Activated CD8-positive, alpha-beta memory T cell treated with anti-CD3 and anti-CD28 coated beads, Interleukin-2, amount 10 ng/mL, durations not matched to agents 7 days and 5 days (primary cell): ENCODE data around the gene FUS. TPM values are rescaled to one million over a fixed set of nuclear protein-coding genes. Genes with fewer than 3 reads are reported as not detected.

Source experiments
- ATAC-seq: fragments of 150-1000 bp; cut with Tn5 transposase; one replicate; pipeline ENCODE4 v1.10.0; 2021; ENCODE audit warnings: moderate library complexity
- CTCF ChIA-PET: fragments of 350-600 bp; sonication (Branson Sonifier 250); formaldehyde crosslinking; loops from one replicate; lab custom pipeline; 2021; ENCODE audit warnings: antibody characterized with exemption; lab: Charles Lee
- DNase-seq: peaks from one replicate; pipeline ENCODE4 v3.0.0-alpha.2; 2020
- H3K27ac Mint-ChIP-seq: one replicate; pipeline ENCODE4 v1.8.0; 2021; ENCODE audit warnings: mild to moderate bottlenecking, mixed read lengths
- H3K27me3 Mint-ChIP-seq: one replicate; pipeline ENCODE4 v1.8.0; 2021; ENCODE audit warnings: mixed read lengths
- H3K36me3 Mint-ChIP-seq: one replicate; pipeline ENCODE4 v1.8.0; 2021; ENCODE audit warnings: mild to moderate bottlenecking, mixed read lengths
- H3K4me1 Mint-ChIP-seq: one replicate; pipeline ENCODE4 v1.8.0; 2021; ENCODE audit warnings: mixed read lengths
- H3K4me3 Mint-ChIP-seq: one replicate; pipeline ENCODE4 v1.8.0; 2021; ENCODE audit warnings: mild to moderate bottlenecking, moderate library complexity, mixed read lengths
- H3K9me3 Mint-ChIP-seq: one replicate; pipeline ENCODE4 v1.8.0; 2022; ENCODE audit warnings: low read depth, mixed read lengths
- total RNA-seq, 2 experiments: library from RNA; stranded (reverse); gene quantifications; one replicate each; pipeline ENCODE4 v1.2.3, GENCODE V29; 2021

FUS gene
- 100 to 1,000 TPM; 514 to 619 TPM for total RNA-seq

GRCh38 chr16:31179747-31180459 is at the start of gene FUS:
TSS of gene FUS (plus strand) at chr16:31180139. CDS start at chr16:31180215, 76 bp downstream.
- peaks cover 55% of the 10 kb centered on the region for H3K4me1 Mint-ChIP-seq
- peak; percentile 60 for ATAC-seq
- peak within 1 kb of the TSS; percentile 96 for H3K27ac Mint-ChIP-seq
- H3K36me3 Mint-ChIP-seq, result peaks cover 40% of the 10 kb centered on the region
- peaks cover 2% of the 10 kb centered on the region for H3K27me3 Mint-ChIP-seq
- DNase-seq, result peak; percentile 91
- H3K4me3 Mint-ChIP-seq, result peak within 1 kb of the TSS; percentile 91
- CTCF ChIA-PET, result interaction anchor here (0.8 to 2.1 kb wide), 7 partner anchors 18 to 694 kb away, joined by 3 to 8 read pairs (median 4); partner anchors contain the start of gene ZNF267
- H3K9me3 Mint-ChIP-seq, result no peaks in the 10 kb centered on the region

DNA sequence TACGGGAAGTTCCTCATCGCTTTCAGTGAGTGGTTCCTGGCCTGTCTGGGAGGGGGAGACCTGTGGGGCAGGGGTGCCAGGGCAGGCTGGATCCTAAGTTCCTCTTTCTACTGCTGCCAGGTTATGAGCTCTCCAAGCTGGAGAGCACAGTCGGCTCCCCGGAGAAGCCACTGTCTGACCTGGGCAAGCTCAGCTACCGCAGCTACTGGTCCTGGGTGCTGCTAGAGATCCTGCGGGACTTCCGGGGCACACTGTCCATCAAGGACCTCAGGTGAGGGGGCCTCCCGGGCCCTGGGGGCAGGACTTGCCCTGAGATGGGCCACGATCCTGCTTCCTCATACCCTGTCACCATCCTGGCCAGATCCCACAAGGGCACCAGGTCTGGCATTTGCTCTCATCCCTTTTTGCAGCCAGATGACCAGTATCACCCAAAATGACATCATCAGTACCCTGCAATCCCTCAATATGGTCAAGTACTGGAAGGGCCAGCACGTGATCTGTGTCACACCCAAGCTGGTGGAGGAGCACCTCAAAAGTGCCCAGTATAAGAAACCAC is 49.5 kb upstream of the FUS start:
- no peak overlapping the region for H3K27ac Mint-ChIP-seq
- CTCF ChIA-PET, result interaction anchor here (1.3 kb wide), 1 partner anchor 14 kb away, joined by 3 read pairs; no protein-coding TSS in a partner anchor
- H3K9me3 Mint-ChIP-seq, result no peaks in the 10 kb centered on the region
- H3K4me3 Mint-ChIP-seq, result no peak overlapping the region
- H3K36me3 Mint-ChIP-seq, result peaks cover 5% of the 10 kb centered on the region
- ATAC-seq (no peak), DNase-seq (no peak)
- H3K4me1 Mint-ChIP-seq, result peaks cover 2% of the 10 kb centered on the region
- no peaks in the 10 kb centered on the region for H3K27me3 Mint-ChIP-seq

DNA sequence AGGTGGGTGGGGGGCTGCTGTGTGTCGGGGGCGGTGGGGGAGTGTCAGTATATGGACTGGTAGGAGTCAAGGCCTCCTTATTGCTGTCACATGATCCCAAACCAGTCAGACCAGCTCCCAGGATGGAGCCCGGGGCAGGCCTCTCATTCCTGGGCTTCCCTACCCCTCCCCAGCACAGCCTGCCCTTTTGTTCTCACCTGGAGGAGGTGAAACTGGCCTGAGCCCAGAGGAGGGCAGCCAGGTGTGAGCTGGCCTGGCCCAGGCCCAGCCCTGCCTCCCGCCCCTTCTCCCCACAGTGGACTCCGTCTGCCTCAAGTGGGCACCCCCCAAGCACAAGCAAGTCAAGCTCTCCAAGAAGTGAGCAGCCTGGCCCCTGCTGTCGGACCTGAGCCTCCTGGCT is 49.0 kb upstream of the FUS start:
- CTCF ChIA-PET, result interaction anchor here (1.3 kb wide), 1 partner anchor 14 kb away, joined by 3 read pairs; no protein-coding TSS in a partner anchor
- peaks cover 5% of the 10 kb centered on the region for H3K36me3 Mint-ChIP-seq
- DNase-seq (no peak), ATAC-seq (no peak)
- H3K27ac Mint-ChIP-seq, result no peak overlapping the region
- H3K4me3 Mint-ChIP-seq, result no peak overlapping the region
- no peaks in the 10 kb centered on the region for H3K27me3 Mint-ChIP-seq
- peaks cover under 1% of the 10 kb centered on the region for H3K4me1 Mint-ChIP-seq
- no peaks in the 10 kb centered on the region for H3K9me3 Mint-ChIP-seq

- CTCF ChIA-PET, result interaction anchor here (1.3 kb wide), 1 partner anchor 13 kb away, joined by 3 read pairs; no protein-coding TSS in a partner anchor
These were observed 48.5 kb upstream of the FUS start for GRCh38 chr16:31131416-31131815.

GRCh38 chr16:31131841-31132271 is 48.1 kb upstream of the FUS start:
- CTCF ChIA-PET, result no interaction called here
- H3K27me3 Mint-ChIP-seq, result no peaks in the 10 kb centered on the region
- H3K27ac Mint-ChIP-seq, result no peak overlapping the region
- H3K36me3 Mint-ChIP-seq, result peaks cover 5% of the 10 kb centered on the region
- DNase-seq (no peak), ATAC-seq (no peak)
- H3K9me3 Mint-ChIP-seq, result no peaks in the 10 kb centered on the region
- H3K4me3 Mint-ChIP-seq, result no peak overlapping the region
- H3K4me1 Mint-ChIP-seq, result no peaks in the 10 kb centered on the region

More at GRCh38 chr16:31131416-31131815, 48.5 kb upstream of the FUS start:
- Mint-ChIP-seq H3K27me3 (no peaks in the 10 kb centered on the region), H3K27ac (no peak overlapping the region), H3K4me1 (no peaks in the 10 kb centered on the region), H3K36me3 (peaks cover 5% of the 10 kb centered on the region), H3K9me3 (no peaks in the 10 kb centered on the region), H3K4me3 (no peak overlapping the region)
- ATAC-seq (no peak), DNase-seq (no peak)

- ATAC-seq, result no peak
- DNase-seq, result no peak
- peaks cover 4% of the 10 kb centered on the region for H3K36me3 Mint-ChIP-seq
- CTCF ChIA-PET, result no interaction called here
- H3K4me3 Mint-ChIP-seq, result no peak overlapping the region
- no peaks in the 10 kb centered on the region for H3K4me1 Mint-ChIP-seq
- no peak overlapping the region for H3K27ac Mint-ChIP-seq
- no peaks in the 10 kb centered on the region for H3K27me3 Mint-ChIP-seq
- H3K9me3 Mint-ChIP-seq, result no peaks in the 10 kb centered on the region
These were observed 47.5 kb upstream of the FUS start for GRCh38 chr16:31132303-31132979.

DNA sequence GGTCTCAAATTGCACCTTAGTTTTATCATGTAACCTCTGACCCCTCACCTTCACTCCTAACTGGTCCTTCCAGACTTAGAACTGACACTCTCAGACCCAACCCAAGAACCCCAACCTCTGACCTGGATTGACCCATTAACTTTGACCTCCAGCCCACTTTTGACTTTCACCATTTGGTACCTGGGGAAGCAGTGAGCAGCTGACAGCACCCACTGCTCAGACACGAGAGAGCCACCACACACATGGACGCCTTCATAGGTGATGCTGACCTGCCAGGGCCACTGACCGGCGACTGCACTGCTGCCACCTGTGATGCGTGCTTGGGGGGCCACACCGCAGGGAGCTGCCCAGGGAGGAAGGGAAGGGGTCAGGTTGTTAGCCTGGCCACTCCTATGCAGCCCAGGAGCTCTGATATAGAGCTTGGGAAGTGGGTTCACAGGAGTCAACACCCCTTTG is 46.9 kb upstream of the FUS start:
- CTCF ChIA-PET, result interaction anchor here (1.2 kb wide), 1 partner anchor 9 kb away, joined by 4 read pairs; no protein-coding TSS in a partner anchor
- no peaks in the 10 kb centered on the region for H3K36me3 Mint-ChIP-seq
- H3K9me3 Mint-ChIP-seq, result no peaks in the 10 kb centered on the region
- DNase-seq (no peak), ATAC-seq (no peak)
- H3K27ac Mint-ChIP-seq, result no peak overlapping the region
- no peaks in the 10 kb centered on the region for H3K4me1 Mint-ChIP-seq
- no peaks in the 10 kb centered on the region for H3K27me3 Mint-ChIP-seq
- no peak overlapping the region for H3K4me3 Mint-ChIP-seq

- no peaks in the 10 kb centered on the region for H3K4me1 Mint-ChIP-seq
- H3K9me3 Mint-ChIP-seq, result no peaks in the 10 kb centered on the region
- no peaks in the 10 kb centered on the region for H3K36me3 Mint-ChIP-seq
- DNase-seq (no peak), ATAC-seq (no peak)
- no peak overlapping the region for H3K27ac Mint-ChIP-seq
- H3K27me3 Mint-ChIP-seq, result no peaks in the 10 kb centered on the region
- CTCF ChIA-PET, result interaction anchor here (1.2 kb wide), 1 partner anchor 8 kb away, joined by 4 read pairs; no protein-coding TSS in a partner anchor
- no peak overlapping the region for H3K4me3 Mint-ChIP-seq
These were observed 45.8 kb upstream of the FUS start for GRCh38 chr16:31134091-31134571.

- no peak overlapping the region for H3K4me3 Mint-ChIP-seq
- no peaks in the 10 kb centered on the region for H3K9me3 Mint-ChIP-seq
- DNase-seq (no peak), ATAC-seq (no peak)
- CTCF ChIA-PET, result no interaction called here
- H3K36me3 Mint-ChIP-seq, result no peaks in the 10 kb centered on the region
- no peaks in the 10 kb centered on the region for H3K4me1 Mint-ChIP-seq
- H3K27me3 Mint-ChIP-seq, result no peaks in the 10 kb centered on the region
- H3K27ac Mint-ChIP-seq, result no peak overlapping the region
These were observed 45.1 kb upstream of the FUS start for GRCh38 chr16:31134625-31135534.

GRCh38 chr16:31135535-31136286 is 44.2 kb upstream of the FUS start, which contains the start of gene PRSS8:
TSS of gene PRSS8 (minus strand) at chr16:31135727. CDS start at chr16:31135498, 229 bp downstream.
- H3K27me3 Mint-ChIP-seq, result no peaks in the 10 kb centered on the region
- no peaks in the 10 kb centered on the region for H3K9me3 Mint-ChIP-seq
- no peaks in the 10 kb centered on the region for H3K36me3 Mint-ChIP-seq
- H3K4me3 Mint-ChIP-seq, result no peak within 1 kb of the TSS
- ATAC-seq (no peak), DNase-seq (no peak)
- no peak within 1 kb of the TSS for H3K27ac Mint-ChIP-seq
- H3K4me1 Mint-ChIP-seq, result peaks cover 2% of the 10 kb centered on the region
- CTCF ChIA-PET, result interaction anchor here (1.6 kb wide), 1 partner anchor 152 kb away, joined by 3 read pairs; no protein-coding TSS in a partner anchor

DNA sequence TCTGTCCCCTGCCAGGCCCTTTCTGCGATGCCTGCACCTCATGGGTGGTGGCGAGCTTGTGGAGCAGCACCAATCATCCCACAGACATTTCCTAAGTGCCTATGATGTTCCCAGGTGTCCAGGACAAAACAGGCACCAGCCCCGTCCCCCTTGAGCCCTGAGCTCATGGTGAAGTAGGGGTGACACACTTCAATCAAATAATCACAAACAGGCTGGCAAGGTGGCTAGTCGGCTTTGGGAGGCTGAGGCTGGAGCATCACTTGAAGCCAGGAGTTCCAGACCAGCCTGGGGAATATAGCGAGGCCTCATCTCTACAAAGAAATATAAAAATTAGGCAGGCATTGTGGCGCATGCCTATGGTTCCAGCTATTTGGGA is 43.7 kb upstream of the FUS start:
- no peaks in the 10 kb centered on the region for H3K9me3 Mint-ChIP-seq
- ATAC-seq (no peak), DNase-seq (no peak)
- H3K4me1 Mint-ChIP-seq, result peaks cover 2% of the 10 kb centered on the region
- no peak overlapping the region for H3K4me3 Mint-ChIP-seq
- H3K36me3 Mint-ChIP-seq, result no peaks in the 10 kb centered on the region
- no peak overlapping the region for H3K27ac Mint-ChIP-seq
- H3K27me3 Mint-ChIP-seq, result no peaks in the 10 kb centered on the region
- CTCF ChIA-PET, result interaction anchor here (1.6 kb wide), 1 partner anchor 152 kb away, joined by 3 read pairs; no protein-coding TSS in a partner anchor
